Neural progenitor cell (in vitro differentiated cells): ENCODE results near the gene EIF5. TPM values are rescaled to one million over a fixed set of nuclear protein-coding genes. Genes with fewer than 3 reads are reported as not detected.

ENCODE experiments used
- DNase-seq: peaks from one replicate; pipeline ENCODE4 v3.0.0-alpha.2; 2016; ENCODE audit warnings: low spot score
- H2AFZ ChIP-seq: fragments of 200-600 bp; sonication (generic); replicated peaks from 2 replicates; pipeline ENCODE4 v1.6.1; 2016; ENCODE audit warnings: antibody characterized with exemption
- H3F3A ChIP-seq: fragments of 200-600 bp; sonication (generic); 2 replicates; pipeline ENCODE4 v1.6.1; 2016; ENCODE audit warnings: antibody characterized with exemption, low read depth
- H3K27ac ChIP-seq: fragments of 200-600 bp; sonication (generic); 2 replicates; pipeline ENCODE4 v1.5.1; 2016; ENCODE audit warnings: mild to moderate bottlenecking
- H3K27me3 ChIP-seq: fragments of 200-600 bp; sonication (generic); 2 replicates; pipeline ENCODE4 v1.6.1; 2016; ENCODE audit warnings: mild to moderate bottlenecking, moderate library complexity
- H3K36me3 ChIP-seq: fragments of 200-600 bp; sonication (generic); 2 replicates; pipeline ENCODE4 v1.5.1; 2016
- H3K4me1 ChIP-seq: fragments of 200-600 bp; sonication (generic); 2 replicates; pipeline ENCODE4 v1.6.1; 2016; ENCODE audit warnings: mixed run types
- H3K4me2 ChIP-seq: fragments of 200-600 bp; sonication (generic); 2 replicates; pipeline ENCODE4 v1.6.1; 2016
- H3K4me3 ChIP-seq: fragments of 200-600 bp; sonication (generic); 2 replicates; pipeline ENCODE4 v1.5.1; 2016
- H3K79me2 ChIP-seq: fragments of 200-600 bp; sonication (generic); 2 replicates; pipeline ENCODE4 v1.6.1; 2016; ENCODE audit warnings: low read depth
- H3K9ac ChIP-seq: fragments of 200-600 bp; sonication (generic); 2 replicates; pipeline ENCODE4 v1.6.1; 2016
- H3K9me3 ChIP-seq: fragments of 200-600 bp; sonication (generic); 2 replicates; pipeline ENCODE4 v1.5.1; 2016; ENCODE audit warnings: low read depth
- H4K20me1 ChIP-seq: fragments of 200-600 bp; sonication (generic); 2 replicates; pipeline ENCODE4 v1.6.1; 2016; ENCODE audit warnings: low read depth
- H3K27ac Mint-ChIP-seq: 3 replicates; pipeline ENCODE4 v1.8.0; 2021; ENCODE audit warnings: mixed read lengths
- H3K27me3 Mint-ChIP-seq: 2 replicates; pipeline ENCODE4 v1.8.0; 2022; ENCODE audit warnings: low read depth, mild to moderate bottlenecking, inconsistent platforms, moderate library complexity, mixed read lengths; ENCODE audit not compliant: insufficient read depth
- H3K36me3 Mint-ChIP-seq: 3 replicates; pipeline ENCODE4 v1.8.0; 2021; ENCODE audit warnings: mixed read lengths
- H3K4me1 Mint-ChIP-seq: 3 replicates; pipeline ENCODE4 v1.8.0; 2021; ENCODE audit warnings: mixed read lengths
- H3K4me3 Mint-ChIP-seq: 3 replicates; pipeline ENCODE4 v1.8.0; 2021; ENCODE audit warnings: mild to moderate bottlenecking, moderate library complexity, mixed read lengths
- H3K9me3 Mint-ChIP-seq: 3 replicates; pipeline ENCODE4 v1.8.0; 2020; ENCODE audit warnings: mixed read lengths
- EZH2 ChIP-seq: fragments of 200-600 bp; sonication (generic); IDR thresholded peaks from 2 replicates; pipeline ENCODE4 v1.6.1; 2017; ENCODE audit warnings: antibody characterized with exemption, mild to moderate bottlenecking, moderate library complexity
- EZH2phosphoT487 ChIP-seq: fragments of 200-600 bp; sonication (generic); IDR thresholded peaks from 2 replicates; pipeline ENCODE4 v1.6.1; 2017; ENCODE audit warnings: antibody characterized with exemption
- total RNA-seq: library from RNA; depleted of rRNA; stranded (reverse); fragments of >200 nt; gene quantifications from 2 replicates; pipeline ENCODE4 v1.2.3, GENCODE V29; 2015; ENCODE audit warnings: low replicate concordance
- TF ChIP-seq, protein P1 (sequence below): fragments of 200-600 bp; sonication (generic); IDR thresholded peaks from 2 replicates; pipeline ENCODE4 v1.5.1; 2017; ENCODE audit warnings: antibody characterized with exemption, mild to moderate bottlenecking

The EIF5 gene
- total RNA-seq, 1 donor from 2014 or later: 216 TPM

- Mint-ChIP-seq H3K4me3 (no peak overlapping the region), H3K4me1 (peaks cover 10% of the 10 kb centered on the region), H3K9me3 (no peaks in the 10 kb centered on the region), H3K27me3 (peaks cover 8% of the 10 kb centered on the region), H3K27ac (no peak overlapping the region), H3K36me3 (no peaks in the 10 kb centered on the region)
- peaks cover 5% of the 10 kb centered on the region for H3K4me1 ChIP-seq
- peaks cover 18% of the 10 kb centered on the region for H4K20me1 ChIP-seq
- no peaks in the 10 kb centered on the region for H3K36me3 ChIP-seq
- H3K27ac ChIP-seq: no peak overlapping the region
- H3K9ac ChIP-seq: no peak overlapping the region
- H3K79me2 ChIP-seq: peaks cover 21% of the 10 kb centered on the region
- H3K4me3 ChIP-seq: no peak overlapping the region
- DNase-seq: no peak
- peaks cover 25% of the 10 kb centered on the region for H3F3A ChIP-seq
- TF ChIP-seq EZH2 (no peak), EZH2phosphoT487 (no peak)
- TF ChIP-seq, protein P1, sequence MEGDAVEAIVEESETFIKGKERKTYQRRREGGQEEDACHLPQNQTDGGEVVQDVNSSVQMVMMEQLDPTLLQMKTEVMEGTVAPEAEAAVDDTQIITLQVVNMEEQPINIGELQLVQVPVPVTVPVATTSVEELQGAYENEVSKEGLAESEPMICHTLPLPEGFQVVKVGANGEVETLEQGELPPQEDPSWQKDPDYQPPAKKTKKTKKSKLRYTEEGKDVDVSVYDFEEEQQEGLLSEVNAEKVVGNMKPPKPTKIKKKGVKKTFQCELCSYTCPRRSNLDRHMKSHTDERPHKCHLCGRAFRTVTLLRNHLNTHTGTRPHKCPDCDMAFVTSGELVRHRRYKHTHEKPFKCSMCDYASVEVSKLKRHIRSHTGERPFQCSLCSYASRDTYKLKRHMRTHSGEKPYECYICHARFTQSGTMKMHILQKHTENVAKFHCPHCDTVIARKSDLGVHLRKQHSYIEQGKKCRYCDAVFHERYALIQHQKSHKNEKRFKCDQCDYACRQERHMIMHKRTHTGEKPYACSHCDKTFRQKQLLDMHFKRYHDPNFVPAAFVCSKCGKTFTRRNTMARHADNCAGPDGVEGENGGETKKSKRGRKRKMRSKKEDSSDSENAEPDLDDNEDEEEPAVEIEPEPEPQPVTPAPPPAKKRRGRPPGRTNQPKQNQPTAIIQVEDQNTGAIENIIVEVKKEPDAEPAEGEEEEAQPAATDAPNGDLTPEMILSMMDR: no peak
- no peak overlapping the region for H2AFZ ChIP-seq
- peaks cover 20% of the 10 kb centered on the region for H3K27me3 ChIP-seq
- no peaks in the 10 kb centered on the region for H3K9me3 ChIP-seq
- no peak overlapping the region for H3K4me2 ChIP-seq
Measured at GRCh38 chr14:103382376-103382775, 48.3 kb downstream of the EIF5 start.

DNA sequence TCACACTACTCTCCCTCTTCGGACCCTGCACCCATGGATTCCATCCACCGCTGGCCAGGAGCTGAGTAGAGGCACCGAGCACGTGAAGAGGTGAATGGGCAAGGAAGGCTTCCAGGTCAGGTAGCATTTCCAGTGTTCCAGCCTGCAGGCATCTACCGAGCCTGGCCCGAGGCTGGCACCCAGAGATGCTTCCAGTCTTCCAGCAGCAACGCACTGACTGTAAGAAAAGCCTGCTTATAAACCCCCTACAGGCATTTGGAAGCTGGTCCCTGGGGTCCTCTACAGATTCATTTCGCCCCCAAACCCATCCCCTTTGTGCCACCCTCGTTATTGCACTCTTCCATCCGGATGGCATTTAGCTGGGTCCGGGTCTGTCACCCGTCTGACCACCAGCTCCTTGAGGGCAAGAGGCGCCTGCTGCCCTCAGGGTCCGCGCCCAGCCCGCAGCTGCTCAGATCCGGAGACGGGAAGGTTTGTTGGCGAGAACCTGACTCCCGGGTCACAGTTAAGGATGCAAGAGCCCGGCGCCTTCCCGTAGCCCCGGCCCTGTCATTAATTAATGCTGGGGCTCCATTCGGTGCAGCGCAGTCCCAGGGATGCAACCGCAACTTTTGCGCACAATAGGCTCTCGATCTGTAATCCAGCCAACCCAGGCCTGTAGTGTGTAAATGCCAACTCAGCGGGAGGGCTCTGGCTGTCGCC lies 50.6 kb downstream of the EIF5 start:
- H3K36me3 Mint-ChIP-seq: peaks cover 5% of the 10 kb centered on the region
- no peak overlapping the region for H3K9ac ChIP-seq
- peaks cover 8% of the 10 kb centered on the region for H3K27me3 Mint-ChIP-seq
- peaks cover 5% of the 10 kb centered on the region for H3K4me1 ChIP-seq
- H3K36me3 ChIP-seq: no peaks in the 10 kb centered on the region
- peak overlapping the region; percentile 91 for H3K4me3 ChIP-seq
- no peak overlapping the region for H3K27ac ChIP-seq
- H3K4me2 ChIP-seq: peak overlapping the region; percentile 84
- H3F3A ChIP-seq: peaks cover 25% of the 10 kb centered on the region
- no peaks in the 10 kb centered on the region for H3K9me3 Mint-ChIP-seq
- peaks cover 43% of the 10 kb centered on the region for H3K79me2 ChIP-seq
- H3K9me3 ChIP-seq: no peaks in the 10 kb centered on the region
- H3K27ac Mint-ChIP-seq: peak overlapping the region; percentile 69
- peaks cover 17% of the 10 kb centered on the region for H3K4me1 Mint-ChIP-seq
- peaks cover 35% of the 10 kb centered on the region for H4K20me1 ChIP-seq
- peak; percentile 17 for DNase-seq
- peak overlapping the region; percentile 91 for H3K4me3 Mint-ChIP-seq
- H2AFZ ChIP-seq: peak overlapping the region; percentile 89
- peaks cover 20% of the 10 kb centered on the region for H3K27me3 ChIP-seq
- TF ChIP-seq, protein P1: no peak
- TF ChIP-seq EZH2: peak; percentile 13

- Histone ChIP-seq H3K27ac (peak within 1 kb of the TSS; percentile 95), H3F3A (peaks cover 30% of the 10 kb centered on the region), H3K9ac (peak within 1 kb of the TSS; percentile 90), H3K79me2 (peaks cover 50% of the 10 kb centered on the region), H3K4me1 (peaks cover 5% of the 10 kb centered on the region), H4K20me1 (peaks cover 38% of the 10 kb centered on the region), H3K36me3 (no peaks in the 10 kb centered on the region), H3K4me3 (peak within 1 kb of the TSS; percentile 91), H3K27me3 (peaks cover 20% of the 10 kb centered on the region), H3K9me3 (no peaks in the 10 kb centered on the region), H3K4me2 (peak within 1 kb of the TSS; percentile 84), H2AFZ (peak within 1 kb of the TSS; percentile 89)
- peaks cover 5% of the 10 kb centered on the region for H3K36me3 Mint-ChIP-seq
- H3K4me3 Mint-ChIP-seq: peak within 1 kb of the TSS; percentile 99
- TF ChIP-seq, protein P1: peak; percentile 26
- TF ChIP-seq EZH2phosphoT487: no peak
- peak; percentile 8 for TF ChIP-seq EZH2
- no peaks in the 10 kb centered on the region for H3K9me3 Mint-ChIP-seq
- peak within 1 kb of the TSS; percentile 99 for H3K27ac Mint-ChIP-seq
- peaks cover 8% of the 10 kb centered on the region for H3K27me3 Mint-ChIP-seq
- H3K4me1 Mint-ChIP-seq: peaks cover 17% of the 10 kb centered on the region
- DNase-seq: peak; percentile 99
Measured at GRCh38 chr14:103385152-103385928, 51.3 kb downstream of the EIF5 start, which contains the start of gene MARK3. Gene MARK3, plus strand, starts transcription at chr14:103385415. Its CDS starts 615 bp downstream, at chr14:103386030.
